ENCODE data around the gene HDAC4. TPM values are rescaled to one million over a fixed set of nuclear protein-coding genes. Genes with fewer than 3 reads are reported as not detected.

Gene HDAC4
- total and polyA plus RNA-seq, 2 of the 4 experiments (the other 2 are of a cell fraction) = 4.1 to 7.2 TPM

DNA sequence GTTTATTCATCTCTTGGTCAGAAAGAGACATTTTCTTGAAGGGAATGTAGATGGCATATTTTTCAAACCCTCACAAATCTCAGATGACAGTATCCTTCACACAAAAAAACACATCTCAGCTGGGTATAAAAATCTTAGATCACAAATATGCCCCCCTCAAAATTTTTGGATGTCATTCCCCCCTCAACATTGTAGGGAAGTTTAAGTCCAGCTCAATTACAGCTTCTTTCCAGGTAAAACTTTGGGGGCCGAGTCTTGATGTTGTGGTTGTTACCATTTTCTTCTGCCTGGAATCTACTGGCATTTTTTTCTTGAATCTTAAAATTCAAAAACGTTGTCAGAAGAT is 46.1 kb downstream of the HDAC4 start:
- H3K4me3 ChIP-seq (ENCODE audit: insufficient read depth, low read depth, low read length) = no peak overlapping the region
- peak overlapping the region; percentile 45 for H2BK5ac ChIP-seq (ENCODE audit: low read depth, low read length, poor library complexity, severe bottlenecking)
- no peak overlapping the region for H3K56ac ChIP-seq (ENCODE audit: extremely low read depth, insufficient read depth, low read length)
- no peak overlapping the region for H3K9ac ChIP-seq (ENCODE audit: low read depth, low read length)
- H3K18ac ChIP-seq (ENCODE audit: low read depth, low read length) = peak overlapping the region; percentile 14; the same call in 1 of the 2 replicates
- H3K4ac ChIP-seq (ENCODE audit: low read depth, low read length) = no peak overlapping the region
- dilution Hi-C loops (cut with HindIII; ENCODE audit: low sequenced_read_pairs, unreplicated experiment) = no loop called here
- no peak overlapping the region for H2AK9ac ChIP-seq (replicated peaks; ENCODE audit: low read depth, low read length, poor library complexity)
- H2BK15ac ChIP-seq (ENCODE audit: low read depth, low read length) = no peak overlapping the region
- H3K4me2 ChIP-seq (ENCODE audit: low read depth, low read length) = no peak overlapping the region
- no peak overlapping the region for H4K91ac ChIP-seq (ENCODE audit: insufficient read depth, low read depth, low read length)
- H2AFZ ChIP-seq (replicated peaks; ENCODE audit: low read length, poor library complexity) = no peak overlapping the region
- in situ Hi-C loops (cut with MboI; ENCODE audit: low sequenced_read_pairs) = no loop called here
- H3K23ac ChIP-seq (ENCODE audit: low read depth, low read length) = no peak overlapping the region
- ATAC-seq (ENCODE audit: low read depth) = no peak
- no peaks in the 10 kb centered on the region for H3K27me3 ChIP-seq (ENCODE audit: control insufficient read depth, insufficient read depth, low read length)
- peaks cover 4% of the 10 kb centered on the region for H4K20me1 ChIP-seq (ENCODE audit: insufficient read depth, low read length)
- H3K27ac ChIP-seq (ENCODE audit: insufficient read depth, low read length) = peak overlapping the region; percentile 32; the same call in 1 of the 2 replicates
- no peak overlapping the region for H4K5ac ChIP-seq (ENCODE audit: low read depth, low read length)
- H3K79me1 ChIP-seq (ENCODE audit: low read depth in 1 of 2, low read length in 2 of 2) = peaks cover 23 to 53% of the 10 kb centered on the region in 2 experiments
- H4K8ac ChIP-seq (ENCODE audit: low read depth in 2 of 2, low read length in 2 of 2) = no peak overlapping the region
- H3K9me3 ChIP-seq (ENCODE audit: control insufficient read depth, insufficient read depth, low read length) = peaks cover 3% of the 10 kb centered on the region; the same call in 1 of the 2 replicates
- H2BK120ac ChIP-seq (ENCODE audit: low read depth, low read length) = no peak overlapping the region
- H2BK20ac ChIP-seq (ENCODE audit: low read depth, low read length) = no peak overlapping the region
- CTCF ChIA-PET = no interaction called here
- DNase-seq = no peak
- no peak overlapping the region for H3K14ac ChIP-seq (replicated peaks; ENCODE audit: low read depth, low read length)
- BruUV-seq (replicated peaks) = no TSS peak
- peaks cover 9% of the 10 kb centered on the region for H3K9me1 ChIP-seq (ENCODE audit: insufficient read depth, low read length)
- POLR2A ChIA-PET (ENCODE audit: unreplicated experiment) = no interaction called here
- no peak overlapping the region for H2AK5ac ChIP-seq (ENCODE audit: low read depth, low read length)
- TF ChIP-seq MXI1 (IDR thresholded peaks at IDR 0.05; ENCODE audit: borderline replicate concordance, low read depth, low read length) = no peak
- no peak for TF ChIP-seq SMC3 (IDR thresholded peaks at IDR 0.05; ENCODE audit: low read depth, low read length)
- TF ChIP-seq RAD21 (IDR thresholded peaks at IDR 0.05; ENCODE audit: low read length) = no peak
- TF ChIP-seq CEBPB (IDR thresholded peaks at IDR 0.05; ENCODE audit: low read depth, low read length) = no peak
- TF ChIP-seq, protein P1, sequence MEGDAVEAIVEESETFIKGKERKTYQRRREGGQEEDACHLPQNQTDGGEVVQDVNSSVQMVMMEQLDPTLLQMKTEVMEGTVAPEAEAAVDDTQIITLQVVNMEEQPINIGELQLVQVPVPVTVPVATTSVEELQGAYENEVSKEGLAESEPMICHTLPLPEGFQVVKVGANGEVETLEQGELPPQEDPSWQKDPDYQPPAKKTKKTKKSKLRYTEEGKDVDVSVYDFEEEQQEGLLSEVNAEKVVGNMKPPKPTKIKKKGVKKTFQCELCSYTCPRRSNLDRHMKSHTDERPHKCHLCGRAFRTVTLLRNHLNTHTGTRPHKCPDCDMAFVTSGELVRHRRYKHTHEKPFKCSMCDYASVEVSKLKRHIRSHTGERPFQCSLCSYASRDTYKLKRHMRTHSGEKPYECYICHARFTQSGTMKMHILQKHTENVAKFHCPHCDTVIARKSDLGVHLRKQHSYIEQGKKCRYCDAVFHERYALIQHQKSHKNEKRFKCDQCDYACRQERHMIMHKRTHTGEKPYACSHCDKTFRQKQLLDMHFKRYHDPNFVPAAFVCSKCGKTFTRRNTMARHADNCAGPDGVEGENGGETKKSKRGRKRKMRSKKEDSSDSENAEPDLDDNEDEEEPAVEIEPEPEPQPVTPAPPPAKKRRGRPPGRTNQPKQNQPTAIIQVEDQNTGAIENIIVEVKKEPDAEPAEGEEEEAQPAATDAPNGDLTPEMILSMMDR (conservative IDR thresholded peaks at IDR 0.05; ENCODE audit: low read depth, low read length) = no peak
- TF ChIP-seq, protein P2, sequence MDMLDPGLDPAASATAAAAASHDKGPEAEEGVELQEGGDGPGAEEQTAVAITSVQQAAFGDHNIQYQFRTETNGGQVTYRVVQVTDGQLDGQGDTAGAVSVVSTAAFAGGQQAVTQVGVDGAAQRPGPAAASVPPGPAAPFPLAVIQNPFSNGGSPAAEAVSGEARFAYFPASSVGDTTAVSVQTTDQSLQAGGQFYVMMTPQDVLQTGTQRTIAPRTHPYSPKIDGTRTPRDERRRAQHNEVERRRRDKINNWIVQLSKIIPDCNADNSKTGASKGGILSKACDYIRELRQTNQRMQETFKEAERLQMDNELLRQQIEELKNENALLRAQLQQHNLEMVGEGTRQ (IDR thresholded peaks at IDR 0.05; ENCODE audit: low read depth, low read length) = no peak
- no peak for TF ChIP-seq BHLHE40 (IDR thresholded peaks at IDR 0.05; ENCODE audit: low read depth, low read length)
- TF ChIP-seq MAFK (IDR thresholded peaks at IDR 0.05; ENCODE audit: low read depth, low read length) = no peak
- no peak for TF ChIP-seq FOS (IDR thresholded peaks at IDR 0.05; ENCODE audit: low read depth, low read length)
- intact Hi-C loops (cut with micrococcal nuclease) = loop anchor here (1.0 kb wide), 1 partner anchor 25 kb away; no protein-coding TSS in a partner anchor
- peaks cover 16% of the 10 kb centered on the region for H3K36me3 ChIP-seq (ENCODE audit: control insufficient read depth, insufficient read depth, low read length)
- WGBS, 2 experiments (ENCODE audit: extremely low coverage in 2 of 2, insufficient read length in 1 of 2) = no CpG with 5 or more reads among the region's 2 CpGs
- H3K4me1 ChIP-seq (ENCODE audit: control insufficient read depth, insufficient read depth, low read length) = peaks cover 9% of the 10 kb centered on the region

All from IMR-90 (cell line).